HG03097 (cell line): ENCODE results near the gene UBA6.
"Not testable (repeated sequence)": the region's sequence is repeated elsewhere in the genome, so short reads cannot be mapped to it uniquely, and the experiment has no call there.

Experiments used
- ATAC-seq: cut with Tn5 transposase; IDR thresholded peaks from one replicate; pipeline ENCODE4 v1.9.1; 2021; ENCODE audit not compliant: unreplicated experiment, low FRiP score

UBA6 gene

GRCh38 chr4:67700738-67701516, at the start of gene UBA6:
TSS of gene UBA6 (minus strand) at chr4:67701155. CDS start at chr4:67701119, 36 bp downstream.
- ATAC-seq = peak; percentile 99

- ATAC-seq = no peak
Measured at GRCh38 chr4:67750691-67751090, 49.7 kb upstream of the UBA6 start.

GRCh38 chr4:67749286-67749685, 48.3 kb upstream of the UBA6 start:
- no peak for ATAC-seq

- ATAC-seq = no peak
Measured at GRCh38 chr4:67746797-67747495, 46.0 kb upstream of the UBA6 start.

- ATAC-seq = no peak
Measured at GRCh38 chr4:67744561-67745283, 43.8 kb upstream of the UBA6 start.

- no peak for ATAC-seq
Measured at GRCh38 chr4:67743194-67743593, 42.2 kb upstream of the UBA6 start.

GRCh38 chr4:67736262-67736661, 35.3 kb upstream of the UBA6 start:
- ATAC-seq = no peak

GRCh38 chr4:67735325-67735724, 34.4 kb upstream of the UBA6 start:
- ATAC-seq = no peak

- not testable (repeated sequence) for ATAC-seq
Measured at GRCh38 chr4:67730511-67730910, 29.6 kb upstream of the UBA6 start.

GRCh38 chr4:67727124-67727850, 26.3 kb upstream of the UBA6 start:
- no peak for ATAC-seq

- no peak for ATAC-seq
Measured at GRCh38 chr4:67725981-67726380, 25.0 kb upstream of the UBA6 start.

GRCh38 chr4:67725132-67725531, 24.2 kb upstream of the UBA6 start:
- no peak for ATAC-seq

- no peak for ATAC-seq
Measured at GRCh38 chr4:67723949-67724348, 23.0 kb upstream of the UBA6 start.

GRCh38 chr4:67723341-67723740, 22.4 kb upstream of the UBA6 start:
- ATAC-seq = no peak

- ATAC-seq = no peak
Measured at GRCh38 chr4:67721770-67722597, 21.0 kb upstream of the UBA6 start.

- ATAC-seq = no peak
Measured at GRCh38 chr4:67721315-67721769, 20.4 kb upstream of the UBA6 start.

GRCh38 chr4:67719953-67720617, 19.1 kb upstream of the UBA6 start:
- no peak for ATAC-seq

GRCh38 chr4:67718848-67719247, 17.9 kb upstream of the UBA6 start:
- ATAC-seq = no peak

GRCh38 chr4:67717586-67717985, 16.6 kb upstream of the UBA6 start:
- ATAC-seq = no peak
